Measurements from ENCODE around the gene SDHA.
A peak's percentile ranks its signal among the peaks of the same experiment; 100 is the strongest.
"Not testable (repeated sequence)": the region's sequence is repeated elsewhere in the genome, so short reads cannot be mapped to it uniquely, and the experiment has no call there.

SDHA gene

DNA sequence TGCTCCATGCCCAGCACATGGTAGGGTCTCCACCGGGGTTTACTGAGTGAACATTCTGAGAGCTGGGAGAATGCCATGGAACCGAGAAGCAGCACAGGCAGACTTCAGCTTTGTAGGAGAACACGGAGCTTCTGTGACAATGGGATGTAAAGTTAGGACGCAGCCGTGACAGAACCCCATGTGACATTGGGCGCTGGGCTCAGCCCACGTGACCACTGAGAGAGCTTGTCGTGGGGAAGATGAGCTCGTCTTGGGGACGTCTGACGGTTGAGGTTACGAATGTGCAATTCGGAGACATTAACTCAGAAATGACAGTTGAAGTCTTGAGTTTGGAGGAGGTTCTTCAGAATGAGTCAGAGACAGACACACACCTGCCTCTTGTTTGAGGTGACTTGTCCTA lies 13.5 kb downstream of the SDHA start:
- H3K9me3 ChIP-seq (ENCODE audit: control insufficient read depth, low read length) = no peaks in the 10 kb centered on the region
- no peaks in the 10 kb centered on the region for H3K4me1 ChIP-seq (ENCODE audit: control insufficient read depth, insufficient read depth, low read length)
- no peak for DNase-seq (ENCODE audit: low read depth)
- H3K27me3 ChIP-seq (replicated peaks; ENCODE audit: control insufficient read depth, insufficient read depth, low read length) = no peaks in the 10 kb centered on the region
- H3K4me3 ChIP-seq (ENCODE audit: low read length) = no peak overlapping the region
- H3K9ac ChIP-seq (ENCODE audit: low read length) = no peak overlapping the region
- H3K36me3 ChIP-seq (ENCODE audit: control insufficient read depth, insufficient read depth, low read length, severe bottlenecking) = peaks cover 92% of the 10 kb centered on the region

GRCh38 chr5:233426-233825 lies 15.3 kb downstream of the SDHA start:
- H3K4me3 ChIP-seq (ENCODE audit: low read length); H3K9me3 ChIP-seq (ENCODE audit: control insufficient read depth, low read length); H3K4me1 ChIP-seq (ENCODE audit: control insufficient read depth, insufficient read depth, low read length); H3K9ac ChIP-seq (ENCODE audit: low read length); H3K27me3 ChIP-seq (replicated peaks; ENCODE audit: control insufficient read depth, insufficient read depth, low read length); DNase-seq (ENCODE audit: low read depth): not testable (repeated sequence)
- H3K36me3 ChIP-seq (ENCODE audit: control insufficient read depth, insufficient read depth, low read length, severe bottlenecking) = peaks cover 84% of the 10 kb centered on the region

DNA sequence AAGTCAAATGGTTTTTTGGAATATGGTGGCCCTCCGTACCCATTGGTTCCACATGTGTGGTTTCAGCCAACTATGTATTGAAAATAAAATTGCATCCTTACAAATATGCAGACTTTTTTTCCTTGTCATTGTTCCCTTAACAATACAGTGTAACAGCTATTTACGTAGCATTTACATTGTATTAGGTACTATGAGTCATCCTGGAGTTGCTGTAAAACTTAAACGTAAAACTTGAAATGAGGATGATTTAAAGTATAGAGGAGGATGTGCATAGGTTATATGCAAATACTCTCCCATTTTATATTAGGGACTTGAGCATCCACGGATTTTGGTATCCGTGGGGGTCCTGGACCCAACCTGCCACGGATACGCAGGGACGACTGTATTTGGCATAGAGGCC lies 16.3 kb downstream of the SDHA start:
- Histone ChIP-seq H3K36me3 (ENCODE audit: control insufficient read depth, insufficient read depth, low read length, severe bottlenecking) (peaks cover 81% of the 10 kb centered on the region), H3K27me3 (replicated peaks; ENCODE audit: control insufficient read depth, insufficient read depth, low read length) (no peaks in the 10 kb centered on the region)
- no peak for DNase-seq (ENCODE audit: low read depth)

DNA sequence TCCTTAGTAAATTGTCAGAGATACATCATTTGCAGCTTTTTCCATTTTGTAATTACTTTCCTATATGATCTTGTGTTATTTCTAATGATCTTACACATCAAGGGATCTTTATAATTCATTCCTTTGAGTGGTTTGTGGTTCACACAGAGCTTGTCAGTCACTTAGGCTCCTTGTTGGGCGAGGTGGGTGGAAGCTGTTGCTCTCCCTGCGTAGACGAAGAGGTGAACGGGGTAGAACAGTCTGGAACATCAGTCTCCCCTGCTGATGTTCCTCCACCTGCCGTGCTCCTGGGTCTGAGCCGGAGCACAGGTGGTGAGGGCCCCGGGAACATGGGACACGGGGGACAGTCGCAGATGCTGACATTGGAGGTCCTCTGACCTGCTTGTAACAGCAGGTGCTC lies 17.4 kb downstream of the SDHA start:
- not testable (repeated sequence) for H3K4me1 ChIP-seq (ENCODE audit: control insufficient read depth, insufficient read depth, low read length); H3K9ac ChIP-seq (ENCODE audit: low read length); H3K27me3 ChIP-seq (replicated peaks; ENCODE audit: control insufficient read depth, insufficient read depth, low read length); DNase-seq (ENCODE audit: low read depth); H3K4me3 ChIP-seq (ENCODE audit: low read length); H3K9me3 ChIP-seq (ENCODE audit: control insufficient read depth, low read length)
- H3K36me3 ChIP-seq (ENCODE audit: control insufficient read depth, insufficient read depth, low read length, severe bottlenecking) = peaks cover 77% of the 10 kb centered on the region

More for the DNA sequence above, 16.3 kb downstream of the SDHA start:
- H3K9me3 ChIP-seq (ENCODE audit: control insufficient read depth, low read length) = no peaks in the 10 kb centered on the region
- no peak overlapping the region for H3K9ac ChIP-seq (ENCODE audit: low read length)
- H3K4me1 ChIP-seq (ENCODE audit: control insufficient read depth, insufficient read depth, low read length) = no peaks in the 10 kb centered on the region
- H3K4me3 ChIP-seq (ENCODE audit: low read length) = no peak overlapping the region

DNA sequence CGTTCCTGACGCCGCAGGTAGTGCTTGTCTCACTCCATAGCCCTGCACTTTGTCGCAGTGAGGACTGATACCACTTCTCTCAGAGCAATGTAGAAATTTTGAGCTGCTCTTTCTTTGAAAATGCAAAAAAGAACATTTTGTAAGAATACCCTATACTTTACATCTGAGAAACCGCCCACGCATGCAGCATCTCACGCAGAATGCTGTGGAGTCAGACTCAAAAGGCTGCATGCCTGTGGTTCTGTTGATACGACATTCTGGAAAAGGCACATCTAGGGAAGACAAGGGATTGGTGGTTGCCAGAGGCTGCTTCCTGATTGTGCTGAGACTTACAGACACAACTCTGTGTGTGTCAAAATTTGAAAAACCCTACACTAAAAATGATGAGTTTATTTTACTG lies 19.8 kb downstream of the SDHA start:
- peak; percentile 56 for DNase-seq (ENCODE audit: low read depth)
- not testable (repeated sequence) for H3K9me3 ChIP-seq (ENCODE audit: control insufficient read depth, low read length); H3K4me3 ChIP-seq (ENCODE audit: low read length); H3K9ac ChIP-seq (ENCODE audit: low read length); H3K27me3 ChIP-seq (replicated peaks; ENCODE audit: control insufficient read depth, insufficient read depth, low read length); H3K4me1 ChIP-seq (ENCODE audit: control insufficient read depth, insufficient read depth, low read length)
- peaks cover 73% of the 10 kb centered on the region for H3K36me3 ChIP-seq (ENCODE audit: control insufficient read depth, insufficient read depth, low read length, severe bottlenecking)

GRCh38 chr5:240550-240949 lies 22.4 kb downstream of the SDHA start:
- not testable (repeated sequence) for H3K9me3 ChIP-seq (ENCODE audit: control insufficient read depth, low read length); H3K4me3 ChIP-seq (ENCODE audit: low read length); H3K9ac ChIP-seq (ENCODE audit: low read length); H3K27me3 ChIP-seq (replicated peaks; ENCODE audit: control insufficient read depth, insufficient read depth, low read length); H3K4me1 ChIP-seq (ENCODE audit: control insufficient read depth, insufficient read depth, low read length); DNase-seq (ENCODE audit: low read depth)
- H3K36me3 ChIP-seq (ENCODE audit: control insufficient read depth, insufficient read depth, low read length, severe bottlenecking) = peaks cover 71% of the 10 kb centered on the region

DNA sequence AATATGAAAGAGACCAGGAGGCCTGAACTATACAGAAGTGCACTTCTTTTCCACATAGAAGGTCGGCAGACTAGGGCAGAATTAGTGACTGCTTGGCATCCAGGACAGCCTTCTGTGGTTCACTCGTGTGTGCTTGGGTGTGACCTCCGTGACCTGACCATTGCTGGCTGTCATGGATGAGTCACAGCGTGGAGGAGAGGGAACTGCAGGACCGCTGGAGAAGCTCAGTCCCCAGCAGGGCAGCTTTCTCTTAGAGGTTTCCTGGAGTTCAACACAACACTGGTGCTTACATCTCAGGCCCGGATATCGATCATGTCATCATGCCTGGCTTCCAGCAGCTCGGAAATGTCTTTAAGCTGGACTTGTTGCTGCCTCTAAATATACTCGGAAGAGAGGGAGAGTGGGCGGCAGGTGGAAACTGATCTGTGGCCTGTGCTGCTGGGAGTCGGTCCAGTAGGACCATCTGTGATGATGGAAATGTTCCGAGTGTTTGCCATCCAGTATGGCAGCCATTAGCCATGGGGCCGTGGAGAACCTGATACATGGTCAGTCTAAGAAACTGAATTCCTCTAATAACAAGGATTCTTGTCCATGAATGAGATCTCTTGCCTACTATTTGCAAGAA lies 23.0 kb downstream of the SDHA start:
- H3K4me3 ChIP-seq (ENCODE audit: low read length); H3K27me3 ChIP-seq (replicated peaks; ENCODE audit: control insufficient read depth, insufficient read depth, low read length); H3K9me3 ChIP-seq (ENCODE audit: control insufficient read depth, low read length); H3K4me1 ChIP-seq (ENCODE audit: control insufficient read depth, insufficient read depth, low read length); H3K9ac ChIP-seq (ENCODE audit: low read length); DNase-seq (ENCODE audit: low read depth): not testable (repeated sequence)
- peaks cover 70% of the 10 kb centered on the region for H3K36me3 ChIP-seq (ENCODE audit: control insufficient read depth, insufficient read depth, low read length, severe bottlenecking)

DNA sequence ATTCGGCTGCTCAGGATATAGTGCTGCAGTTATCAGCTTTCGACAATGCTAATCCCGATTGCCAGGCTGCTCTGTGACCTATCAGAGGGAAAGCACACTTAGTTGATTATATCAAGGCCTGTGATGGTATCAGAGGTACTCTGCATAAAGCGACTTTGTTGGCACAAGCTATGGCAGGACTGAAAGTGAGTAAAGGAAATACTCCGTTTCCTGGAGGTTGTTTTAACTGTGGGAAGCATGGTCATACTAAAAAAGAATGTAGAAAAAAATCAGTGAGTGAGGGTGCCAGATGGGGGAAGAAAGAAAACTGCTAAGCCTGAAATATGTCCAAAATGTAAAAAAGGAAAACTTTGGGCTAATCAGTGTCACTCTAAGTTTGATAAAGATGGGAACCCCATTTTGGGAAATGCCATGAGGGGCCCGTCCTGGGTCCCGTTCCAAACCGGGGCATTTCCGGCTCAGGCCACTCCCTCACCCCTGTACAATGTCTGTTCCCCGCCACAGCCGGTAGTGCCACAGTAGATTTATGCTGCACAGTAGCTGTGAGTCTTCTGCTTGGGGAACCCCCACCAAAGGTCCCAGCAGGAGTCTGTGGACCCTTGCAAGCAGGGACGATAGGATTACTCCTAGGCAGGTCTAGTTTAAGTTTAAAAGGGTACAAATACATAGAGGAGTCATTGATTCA lies 25.7 kb downstream of the SDHA start:
- H3K9me3 ChIP-seq (ENCODE audit: control insufficient read depth, low read length); H3K9ac ChIP-seq (ENCODE audit: low read length); DNase-seq (ENCODE audit: low read depth); H3K4me1 ChIP-seq (ENCODE audit: control insufficient read depth, insufficient read depth, low read length); H3K27me3 ChIP-seq (replicated peaks; ENCODE audit: control insufficient read depth, insufficient read depth, low read length); H3K4me3 ChIP-seq (ENCODE audit: low read length): not testable (repeated sequence)
- peaks cover 74% of the 10 kb centered on the region for H3K36me3 ChIP-seq (ENCODE audit: control insufficient read depth, insufficient read depth, low read length, severe bottlenecking)

GRCh38 chr5:245717-246116 lies 27.6 kb downstream of the SDHA start:
- not testable (repeated sequence) for H3K9me3 ChIP-seq (ENCODE audit: control insufficient read depth, low read length); H3K4me1 ChIP-seq (ENCODE audit: control insufficient read depth, insufficient read depth, low read length); H3K9ac ChIP-seq (ENCODE audit: low read length); H3K4me3 ChIP-seq (ENCODE audit: low read length); H3K27me3 ChIP-seq (replicated peaks; ENCODE audit: control insufficient read depth, insufficient read depth, low read length); DNase-seq (ENCODE audit: low read depth)
- H3K36me3 ChIP-seq (ENCODE audit: control insufficient read depth, insufficient read depth, low read length, severe bottlenecking) = peaks cover 78% of the 10 kb centered on the region

- peaks cover 79% of the 10 kb centered on the region for H3K36me3 ChIP-seq (ENCODE audit: control insufficient read depth, insufficient read depth, low read length, severe bottlenecking)
- H3K9me3 ChIP-seq (ENCODE audit: control insufficient read depth, low read length); DNase-seq (ENCODE audit: low read depth); H3K4me3 ChIP-seq (ENCODE audit: low read length); H3K9ac ChIP-seq (ENCODE audit: low read length); H3K4me1 ChIP-seq (ENCODE audit: control insufficient read depth, insufficient read depth, low read length); H3K27me3 ChIP-seq (replicated peaks; ENCODE audit: control insufficient read depth, insufficient read depth, low read length): not testable (repeated sequence)
These were observed 32.3 kb downstream of the SDHA start for GRCh38 chr5:250396-250795.

DNA sequence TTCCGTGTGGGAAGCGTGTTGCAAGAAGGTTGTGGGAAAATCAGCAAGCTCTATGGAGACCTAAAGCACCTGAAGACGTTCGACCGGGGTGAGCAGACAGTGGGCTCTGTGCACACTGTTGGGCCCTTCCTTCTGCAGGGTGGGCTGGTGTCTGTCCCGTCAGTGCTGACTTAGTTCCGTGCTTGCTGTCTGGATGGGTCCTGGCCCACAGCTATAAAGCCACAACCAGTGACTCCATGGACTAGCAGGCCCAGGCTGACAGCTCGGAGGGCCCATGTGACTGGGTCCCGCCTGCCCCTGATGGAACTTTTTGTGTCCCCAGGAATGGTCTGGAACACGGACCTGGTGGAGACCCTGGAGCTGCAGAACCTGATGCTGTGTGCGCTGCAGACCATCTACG lies 32.9 kb downstream of the SDHA start:
- H3K36me3 ChIP-seq (ENCODE audit: control insufficient read depth, insufficient read depth, low read length, severe bottlenecking) = peaks cover 77% of the 10 kb centered on the region
- H3K9ac ChIP-seq (ENCODE audit: low read length); H3K4me3 ChIP-seq (ENCODE audit: low read length); DNase-seq (ENCODE audit: low read depth); H3K27me3 ChIP-seq (replicated peaks; ENCODE audit: control insufficient read depth, insufficient read depth, low read length); H3K9me3 ChIP-seq (ENCODE audit: control insufficient read depth, low read length); H3K4me1 ChIP-seq (ENCODE audit: control insufficient read depth, insufficient read depth, low read length): not testable (repeated sequence)

GRCh38 chr5:251538-251937 lies 33.4 kb downstream of the SDHA start:
- not testable (repeated sequence) for H3K27me3 ChIP-seq (replicated peaks; ENCODE audit: control insufficient read depth, insufficient read depth, low read length); DNase-seq (ENCODE audit: low read depth); H3K9ac ChIP-seq (ENCODE audit: low read length); H3K4me1 ChIP-seq (ENCODE audit: control insufficient read depth, insufficient read depth, low read length); H3K4me3 ChIP-seq (ENCODE audit: low read length); H3K9me3 ChIP-seq (ENCODE audit: control insufficient read depth, low read length)
- peaks cover 78% of the 10 kb centered on the region for H3K36me3 ChIP-seq (ENCODE audit: control insufficient read depth, insufficient read depth, low read length, severe bottlenecking)
